Smooth muscle cell of the brain vasculature (primary cell): ENCODE results near the gene JAKMIP1.
A peak's percentile ranks its signal among the peaks of the same experiment; 100 is the strongest.
"Not testable (repeated sequence)": the region's sequence is repeated elsewhere in the genome, so short reads cannot be mapped to it uniquely, and the experiment has no call there.

Experiments
- DNase-seq: peaks from one replicate; pipeline ENCODE4 v3.0.0-alpha.2; 2012; ENCODE audit warnings: low read depth, low spot score

The JAKMIP1 gene

GRCh38 chr4:6013564-6013963 is 186.8 kb downstream of the JAKMIP1 start:
- no peak for DNase-seq

GRCh38 chr4:6012200-6012599 is 188.1 kb downstream of the JAKMIP1 start:
- DNase-seq: no peak

GRCh38 chr4:6011686-6012085 is 188.7 kb downstream of the JAKMIP1 start:
- no peak for DNase-seq

GRCh38 chr4:6011271-6011671 is 189.1 kb downstream of the JAKMIP1 start:
- no peak for DNase-seq

- DNase-seq: no peak
Measured at GRCh38 chr4:6010789-6011188, 189.6 kb downstream of the JAKMIP1 start.

- DNase-seq: no peak
Measured at GRCh38 chr4:6009452-6009851, 190.9 kb downstream of the JAKMIP1 start.

GRCh38 chr4:6008766-6009385 is 191.5 kb downstream of the JAKMIP1 start:
- no peak for DNase-seq

GRCh38 chr4:6008092-6008551 is 192.2 kb downstream of the JAKMIP1 start:
- DNase-seq: no peak

GRCh38 chr4:6005175-6005574 is 195.2 kb downstream of the JAKMIP1 start:
- DNase-seq: no peak

- DNase-seq: not testable (repeated sequence)
Measured at GRCh38 chr4:6003485-6003884, 196.9 kb downstream of the JAKMIP1 start.

- no peak for DNase-seq
Measured at GRCh38 chr4:6002926-6003325, 197.4 kb downstream of the JAKMIP1 start.

- DNase-seq: no peak
Measured at GRCh38 chr4:6002492-6002833, 197.9 kb downstream of the JAKMIP1 start.

- DNase-seq: no peak
Measured at GRCh38 chr4:6001680-6002491, 198.5 kb downstream of the JAKMIP1 start.

GRCh38 chr4:5999830-6000365 is 200.5 kb downstream of the JAKMIP1 start:
- DNase-seq: no peak

GRCh38 chr4:5999356-5999755 is 201.0 kb downstream of the JAKMIP1 start:
- no peak for DNase-seq

- peak; percentile 9 for DNase-seq
Measured at GRCh38 chr4:5998333-5998936, 201.9 kb downstream of the JAKMIP1 start.

GRCh38 chr4:5996641-5997040 is 203.7 kb downstream of the JAKMIP1 start:
- no peak for DNase-seq

- no peak for DNase-seq
Measured at GRCh38 chr4:5995901-5996623, 204.3 kb downstream of the JAKMIP1 start.

GRCh38 chr4:5993876-5994811 is 206.2 kb downstream of the JAKMIP1 start:
- DNase-seq: no peak

- DNase-seq: not testable (repeated sequence)
Measured at GRCh38 chr4:5993346-5993745, 207.0 kb downstream of the JAKMIP1 start.

GRCh38 chr4:5992828-5993321 is 207.5 kb downstream of the JAKMIP1 start:
- no peak for DNase-seq
